Natural killer cell (primary cell): Measurements from ENCODE around the gene KRTAP2-2. TPM values are rescaled to one million over a fixed set of nuclear protein-coding genes. Genes with fewer than 3 reads are reported as not detected.
"Not testable (repeated sequence)": the region's sequence is repeated elsewhere in the genome, so short reads cannot be mapped to it uniquely, and the experiment has no call there.

ENCODE experiments used
- ATAC-seq, 3 donors: fragments of 150-1000 bp in 2 of 3; fragments of 200-7000 bp in 1 of 3; cut with Tn5 transposase; 1 replicate in 1 of 3; 2 replicates in 2 of 3; pipeline ENCODE4 v1.10.0; 2021; ENCODE audit warnings: mild to moderate bottlenecking in 2 of 3, moderate library complexity in 2 of 3
- DNase-seq, 2 donors: peaks; one replicate each; pipeline versions ENCODE4 v3.0.0 to v3.0.0-alpha.2; 2013 to 2021; ENCODE audit warnings: mixed read lengths in 1 of 2
- H3K27ac ChIP-seq: one replicate; pipeline ENCODE4 v1.5.1; 2013; ENCODE audit warnings: mild to moderate bottlenecking, low read length
- H3K27me3 ChIP-seq: one replicate; pipeline ENCODE4 v1.6.1; 2013; ENCODE audit warnings: low read length; ENCODE audit not compliant: control insufficient read depth, insufficient read depth
- H3K36me3 ChIP-seq: one replicate; pipeline ENCODE4 v1.6.1; 2013; ENCODE audit warnings: low read length; ENCODE audit not compliant: control insufficient read depth, insufficient read depth
- H3K4me1 ChIP-seq: one replicate; pipeline ENCODE4 v1.6.1; 2013; ENCODE audit warnings: low read length; ENCODE audit not compliant: control insufficient read depth, insufficient read depth
- H3K4me3 ChIP-seq: one replicate; pipeline ENCODE4 v1.5.1; 2013; ENCODE audit warnings: low read length
- H3K9me3 ChIP-seq: one replicate; pipeline ENCODE4 v1.6.1; 2013; ENCODE audit warnings: low read length; ENCODE audit not compliant: control insufficient read depth, insufficient read depth
- H3K27ac Mint-ChIP-seq, 2 donors: one replicate each; pipeline ENCODE4 v1.8.0; 2022; ENCODE audit warnings: mild to moderate bottlenecking in 2 of 2, mixed read lengths in 2 of 2, moderate library complexity in 1 of 2
- H3K27me3 Mint-ChIP-seq, 2 donors: one replicate each; pipeline ENCODE4 v1.8.0; 2022; ENCODE audit warnings: low read depth in 2 of 2, mixed read lengths in 2 of 2
- H3K36me3 Mint-ChIP-seq: one replicate; pipeline ENCODE4 v1.8.0; 2022; ENCODE audit warnings: mixed read lengths
- H3K4me1 Mint-ChIP-seq, 2 donors: one replicate each; pipeline ENCODE4 v1.8.0; 2022; ENCODE audit warnings: mixed read lengths in 2 of 2
- H3K4me3 Mint-ChIP-seq: one replicate; pipeline ENCODE4 v1.8.0; 2022; ENCODE audit warnings: mild to moderate bottlenecking, moderate library complexity, mixed read lengths
- H3K9me3 Mint-ChIP-seq, 2 donors: one replicate each; pipeline ENCODE4 v1.8.0; 2022; ENCODE audit warnings: mixed read lengths in 2 of 2
- WGBS: methylation state at CpG from one replicate; pipeline ENCODE4 v1.1.7; 2013; ENCODE audit warnings: missing lambda C conversion rate; ENCODE audit not compliant: insufficient coverage; 5-methylcytosine and 5-hydroxymethylcytosine counted together
- intact Hi-C: fragments of 100-400 bp; cut with micrococcal nuclease; formaldehyde crosslinking; loops from one replicate; pipeline ENCODE4 v1.14.2; 2022
- total RNA-seq, 4 donors: library from RNA; stranded (reverse); fragments of 120-200 nt in 1 of 4; gene quantifications; one replicate each; pipeline versions ENCODE4 v1.2.3 to v1.2.4, GENCODE V29; 2013 to 2022
- TF ChIP-seq, protein P1 (sequence below): fragments of 200-600 bp; IDR thresholded peaks from one replicate; pipeline ENCODE4 v1.8.0; 2022; ENCODE audit warnings: antibody characterized with exemption

Gene KRTAP2-2, protein sequence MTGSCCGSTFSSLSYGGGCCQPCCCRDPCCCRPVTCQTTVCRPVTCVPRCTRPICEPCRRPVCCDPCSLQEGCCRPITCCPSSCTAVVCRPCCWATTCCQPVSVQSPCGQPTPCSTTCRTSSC
- not detected for total RNA-seq
- total RNA-seq (2013), result not detected

DNA sequence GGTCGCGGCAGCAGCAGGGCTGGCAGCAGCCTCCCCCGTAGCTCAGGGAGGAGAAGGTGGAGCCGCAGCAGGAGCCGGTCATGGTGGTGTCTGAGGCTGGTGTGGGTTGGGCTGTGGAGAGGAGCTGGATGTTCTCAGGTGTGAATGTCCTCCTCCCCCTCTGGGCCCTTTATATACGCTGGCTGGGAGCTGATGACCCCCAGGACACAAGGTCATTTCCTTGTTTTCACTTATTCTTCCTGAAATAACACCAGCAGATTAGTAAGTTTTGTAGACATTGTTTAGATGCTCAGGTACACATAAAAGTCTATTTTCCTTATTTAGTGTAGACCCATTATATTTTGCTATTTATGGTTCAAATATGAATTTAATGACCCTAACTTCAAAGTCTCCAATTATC is at the start of gene KRTAP2-2:
KRTAP2-2 (minus strand) TSS at position 101 of the 400 bp plus-strand sequence; CDS start at position 82, 19 bp downstream.
- H3K4me1 Mint-ChIP-seq, H3K9me3 ChIP-seq, H3K36me3 Mint-ChIP-seq, H3K4me3 ChIP-seq, H3K4me3 Mint-ChIP-seq, DNase-seq, H3K27ac ChIP-seq, H3K36me3 ChIP-seq, intact Hi-C loops, H3K27me3 ChIP-seq, H3K9me3 Mint-ChIP-seq, H3K4me1 ChIP-seq, ATAC-seq, H3K27ac Mint-ChIP-seq: not testable (repeated sequence)
- H3K27me3 Mint-ChIP-seq, result peaks cover 16 to 50% of the 10 kb centered on the region in 2 donors
- no CpG with 5 or more reads among the region's 6 CpGs for WGBS

DNA sequence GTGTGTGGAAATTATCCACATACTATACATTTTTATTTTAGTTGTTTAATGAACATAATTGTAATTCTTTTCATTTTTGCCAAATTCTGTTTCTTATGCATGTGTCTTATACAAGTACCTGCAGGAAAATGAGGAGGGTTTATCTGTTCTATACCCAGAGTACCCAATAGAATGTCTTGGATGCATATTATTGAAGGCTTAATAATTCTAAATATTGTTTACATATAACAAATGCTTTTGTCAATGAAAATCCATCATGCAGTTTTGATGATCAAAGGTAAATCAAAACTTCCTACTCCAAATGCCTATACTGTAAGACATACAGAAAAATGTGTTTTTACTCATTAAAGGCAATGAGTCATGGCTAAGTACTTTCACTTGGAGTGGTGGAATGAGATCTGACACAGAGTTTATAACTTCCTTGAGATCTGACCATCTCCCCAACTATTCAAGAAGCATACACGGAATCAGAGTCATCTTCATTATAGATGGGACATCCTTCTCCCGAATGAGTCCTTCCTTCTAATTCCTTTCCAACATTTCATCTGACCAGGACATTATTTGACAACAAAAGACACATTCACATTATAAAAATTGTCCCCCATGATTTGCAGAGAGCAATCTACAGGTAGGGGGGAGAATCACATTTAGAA is 49.5 kb upstream of the KRTAP2-2 start:
- no CpG with 5 or more reads among the region's 2 CpGs for WGBS
- H3K27me3 ChIP-seq, H3K9me3 ChIP-seq, H3K4me1 Mint-ChIP-seq, H3K27ac Mint-ChIP-seq, H3K4me3 ChIP-seq, H3K27ac ChIP-seq, H3K36me3 Mint-ChIP-seq, DNase-seq, H3K36me3 ChIP-seq, H3K4me3 Mint-ChIP-seq, intact Hi-C loops, H3K4me1 ChIP-seq, H3K9me3 Mint-ChIP-seq, ATAC-seq: not testable (repeated sequence)
- peaks cover 7 to 46% of the 10 kb centered on the region in 2 donors for H3K27me3 Mint-ChIP-seq

DNA sequence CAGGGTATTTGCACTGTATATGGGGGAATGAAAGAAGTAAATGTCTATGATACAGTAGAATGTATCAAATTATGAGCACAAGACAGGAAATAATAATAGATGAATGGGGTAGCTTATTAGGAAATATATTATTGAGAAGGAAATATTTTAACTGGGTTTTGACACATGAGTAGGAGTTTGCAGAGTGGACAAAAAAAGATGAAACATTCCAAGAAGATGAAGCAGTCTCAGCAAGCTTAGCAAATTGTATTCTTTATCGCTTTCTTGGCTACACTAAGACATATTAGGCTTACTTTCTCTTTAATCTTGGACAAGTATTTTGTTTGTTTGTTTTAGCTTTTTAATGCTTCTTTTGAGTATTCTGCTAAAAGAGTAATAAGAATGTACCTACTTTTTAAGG is 48.9 kb upstream of the KRTAP2-2 start:
- Mint-ChIP-seq H3K27ac (no peak overlapping the region), H3K4me1 (no peaks in the 10 kb centered on the region), H3K9me3 (no peaks in the 10 kb centered on the region), H3K36me3 (no peaks in the 10 kb centered on the region), H3K27me3 (peaks cover 7 to 47% of the 10 kb centered on the region in 2 donors), H3K4me3 (no peak overlapping the region)
- WGBS, result no CpG with 5 or more reads among the region's 1 CpG
- no peak overlapping the region for H3K4me3 ChIP-seq
- no peak for ATAC-seq
- TF ChIP-seq, protein P1, sequence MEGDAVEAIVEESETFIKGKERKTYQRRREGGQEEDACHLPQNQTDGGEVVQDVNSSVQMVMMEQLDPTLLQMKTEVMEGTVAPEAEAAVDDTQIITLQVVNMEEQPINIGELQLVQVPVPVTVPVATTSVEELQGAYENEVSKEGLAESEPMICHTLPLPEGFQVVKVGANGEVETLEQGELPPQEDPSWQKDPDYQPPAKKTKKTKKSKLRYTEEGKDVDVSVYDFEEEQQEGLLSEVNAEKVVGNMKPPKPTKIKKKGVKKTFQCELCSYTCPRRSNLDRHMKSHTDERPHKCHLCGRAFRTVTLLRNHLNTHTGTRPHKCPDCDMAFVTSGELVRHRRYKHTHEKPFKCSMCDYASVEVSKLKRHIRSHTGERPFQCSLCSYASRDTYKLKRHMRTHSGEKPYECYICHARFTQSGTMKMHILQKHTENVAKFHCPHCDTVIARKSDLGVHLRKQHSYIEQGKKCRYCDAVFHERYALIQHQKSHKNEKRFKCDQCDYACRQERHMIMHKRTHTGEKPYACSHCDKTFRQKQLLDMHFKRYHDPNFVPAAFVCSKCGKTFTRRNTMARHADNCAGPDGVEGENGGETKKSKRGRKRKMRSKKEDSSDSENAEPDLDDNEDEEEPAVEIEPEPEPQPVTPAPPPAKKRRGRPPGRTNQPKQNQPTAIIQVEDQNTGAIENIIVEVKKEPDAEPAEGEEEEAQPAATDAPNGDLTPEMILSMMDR, result no peak
- intact Hi-C loops, result no loop called here
- H3K9me3 ChIP-seq, result no peaks in the 10 kb centered on the region
- no peaks in the 10 kb centered on the region for H3K27me3 ChIP-seq
- H3K4me1 ChIP-seq, result no peaks in the 10 kb centered on the region
- no peak overlapping the region for H3K27ac ChIP-seq
- no peak for DNase-seq
- H3K36me3 ChIP-seq, result no peaks in the 10 kb centered on the region

DNA sequence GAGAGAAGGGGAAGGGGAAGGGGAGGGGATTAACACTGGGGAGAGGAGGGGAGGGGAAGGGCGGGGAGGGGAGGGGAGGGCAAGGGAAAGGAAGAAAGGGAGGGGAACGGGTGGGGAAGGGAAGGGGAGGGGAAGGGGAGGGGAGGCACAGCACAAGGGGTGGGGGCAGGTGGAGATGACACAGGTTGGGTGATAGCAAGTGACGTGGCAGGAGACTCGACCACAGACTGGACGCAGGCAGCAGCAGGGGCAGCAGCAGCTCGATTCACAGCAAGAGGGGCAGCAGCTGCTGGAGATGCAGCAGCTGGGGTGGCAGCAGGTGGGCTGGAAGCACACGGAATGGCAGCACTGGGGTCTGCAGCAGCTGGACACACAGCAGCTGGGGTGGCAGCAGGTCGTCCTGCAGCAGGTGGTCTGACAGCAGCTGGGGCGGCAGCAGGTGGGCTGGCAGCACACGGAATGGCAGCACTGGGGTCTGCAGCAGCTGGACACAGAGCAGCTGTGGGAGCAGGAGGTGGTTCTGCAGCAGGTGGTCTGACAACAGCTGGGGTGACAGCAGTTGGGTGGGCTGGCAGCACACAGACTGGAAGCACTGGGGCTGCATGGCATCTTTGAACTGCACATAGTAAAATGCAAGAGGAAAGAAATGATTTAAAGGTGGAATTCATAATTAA is 46.7 kb upstream of the KRTAP2-2 start, which contains the start of gene KRTAP4-16:
KRTAP4-16 (minus strand) TSS at position 624 of the 674 bp plus-strand sequence; CDS start at position 624, 0 bp downstream.
- Mint-ChIP-seq H3K36me3 (no peaks in the 10 kb centered on the region), H3K4me1 (no peaks in the 10 kb centered on the region), H3K9me3 (no peaks in the 10 kb centered on the region), H3K4me3 (no peak within 1 kb of the TSS), H3K27ac (no peak within 1 kb of the TSS), H3K27me3 (peaks cover 19 to 51% of the 10 kb centered on the region in 2 donors)
- Histone ChIP-seq H3K9me3 (no peaks in the 10 kb centered on the region), H3K36me3 (no peaks in the 10 kb centered on the region), H3K27ac (no peak within 1 kb of the TSS), H3K27me3 (no peaks in the 10 kb centered on the region), H3K4me1 (no peaks in the 10 kb centered on the region), H3K4me3 (no peak within 1 kb of the TSS)
- no peak for ATAC-seq
- DNase-seq, result no peak
- TF ChIP-seq, protein P1, result no peak
- intact Hi-C loops, result no loop called here
- WGBS, result 69% methylated on average over 10 of the region's 10 CpGs

DNA sequence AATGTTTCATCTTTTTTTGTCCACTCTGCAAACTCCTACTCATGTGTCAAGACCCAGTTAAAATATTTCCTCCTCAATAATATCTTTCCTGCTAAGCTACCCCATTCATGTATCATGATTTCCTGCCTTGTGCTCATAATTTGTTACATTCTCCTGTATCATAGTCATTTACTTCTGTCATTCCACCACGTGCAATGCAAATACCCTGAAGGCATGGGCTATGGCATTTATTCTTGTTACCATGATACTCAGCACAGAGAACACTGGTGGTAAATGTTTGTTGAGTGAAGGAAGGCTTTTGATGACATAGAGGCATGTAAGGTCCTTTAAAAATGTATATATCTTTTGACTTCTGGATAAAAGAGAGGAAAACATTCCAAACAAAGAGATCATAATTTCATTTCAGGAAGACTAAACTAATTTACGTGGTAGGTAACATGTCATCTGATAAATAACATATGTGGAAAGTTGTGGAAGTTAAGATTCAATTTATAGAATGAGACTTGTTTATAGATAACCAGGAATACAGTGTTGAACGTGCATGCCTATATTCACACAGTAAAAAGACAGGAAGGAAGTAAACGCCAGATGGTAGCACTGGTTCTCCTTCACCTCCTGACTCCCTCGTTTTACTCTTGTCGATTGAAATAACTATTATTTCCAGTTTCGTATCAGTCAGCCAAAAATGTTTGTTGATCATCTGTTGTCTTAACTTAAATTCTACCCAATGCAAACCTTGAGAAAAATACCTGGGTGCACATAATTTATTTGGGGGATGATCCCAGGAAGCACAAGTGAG is 44.9 kb upstream of the KRTAP2-2 start:
- H3K4me1 Mint-ChIP-seq, H3K27me3 ChIP-seq, H3K4me1 ChIP-seq, H3K27ac ChIP-seq, H3K36me3 Mint-ChIP-seq, DNase-seq, H3K27ac Mint-ChIP-seq, H3K4me3 Mint-ChIP-seq, H3K36me3 ChIP-seq, intact Hi-C loops, H3K9me3 Mint-ChIP-seq, H3K4me3 ChIP-seq, H3K9me3 ChIP-seq, ATAC-seq: not testable (repeated sequence)
- peaks cover 19 to 47% of the 10 kb centered on the region in 2 donors for H3K27me3 Mint-ChIP-seq
- 10% methylated on average over 6 of the region's 7 CpGs for WGBS
